HepG2 (cell line): ENCODE data around the gene SFR1. TPM values are rescaled to one million over a fixed set of nuclear protein-coding genes. Genes with fewer than 3 reads are reported as not detected.

Source experiments
- AKAP8 ChIP-seq: sonication (generic); formaldehyde crosslinking; IDR thresholded peaks from 2 replicates; pipeline ENCODE4 v1.5.1; 2020; ENCODE audit warnings: mild to moderate bottlenecking, missing genetic modification reagents
- HNRNPK ChIP-seq: fragments of 200-400 bp; formaldehyde crosslinking; IDR thresholded peaks from 2 replicates; pipeline ENCODE4 v1.6.1; 2018; ENCODE audit warnings: low read length, low read depth, moderate library complexity, mild to moderate bottlenecking; ENCODE audit not compliant: poor library complexity, severe bottlenecking
- JDP2 ChIP-seq: sonication (generic); formaldehyde crosslinking; IDR thresholded peaks from 2 replicates; pipeline ENCODE4 v1.8.1; 2022; ENCODE audit warnings: missing genetic modification reagents, borderline replicate concordance
- MTA1 ChIP-seq: sonication (generic); formaldehyde crosslinking; IDR thresholded peaks from 2 replicates; pipeline ENCODE4 v1.4.0; 2020; ENCODE audit warnings: missing genetic modification reagents, mild to moderate bottlenecking, borderline replicate concordance
- NFYC ChIP-seq: IDR thresholded peaks from 2 replicates; pipeline ENCODE4 v1.6.1; 2016; ENCODE audit warnings: missing genetic modification reagents, missing compliant biosample characterization
- PRDM4 ChIP-seq: sonication (generic); formaldehyde crosslinking; IDR thresholded peaks from 2 replicates; pipeline ENCODE4 v1.9.0; 2021; ENCODE audit warnings: missing genetic modification reagents, borderline replicate concordance
- TCF12 ChIP-seq, 2 experiments: fragments of 450-650 bp in 1 of 2; sonication (generic) in 1 of 2; formaldehyde crosslinking in 1 of 2; IDR thresholded peaks; 2 replicates each; pipeline versions ENCODE4 v1.6.1 to v1.8.0; 2017 to 2022; ENCODE audit warnings: antibody characterized with exemption in 1 of 2, mild to moderate bottlenecking in 1 of 2, missing genetic modification reagents in 1 of 2, moderate library complexity in 1 of 2
- TEF ChIP-seq: sonication (generic); formaldehyde crosslinking; IDR thresholded peaks from 2 replicates; pipeline ENCODE4 v1.5.0; 2020; ENCODE audit warnings: missing genetic modification reagents
- ZMYM4 ChIP-seq: sonication (generic); formaldehyde crosslinking; IDR thresholded peaks from 2 replicates; pipeline ENCODE4 v1.8.1; 2023; ENCODE audit warnings: mild to moderate bottlenecking, missing genetic modification reagents
- ZNF138 ChIP-seq: sonication (generic); formaldehyde crosslinking; IDR thresholded peaks from 2 replicates; pipeline ENCODE4 v1.5.0; 2020; ENCODE audit warnings: mild to moderate bottlenecking, low read depth, missing genetic modification reagents
- ZNF234 ChIP-seq: sonication (generic); formaldehyde crosslinking; conservative IDR thresholded peaks from 2 replicates; pipeline ENCODE4 v1.5.1; 2020; ENCODE audit warnings: mild to moderate bottlenecking, missing genetic modification reagents
- ZNF558 ChIP-seq: sonication (generic); formaldehyde crosslinking; IDR thresholded peaks from 2 replicates; pipeline ENCODE4 v1.9.0; 2022; ENCODE audit warnings: mild to moderate bottlenecking, missing genetic modification reagents, borderline replicate concordance
- ZNF589 ChIP-seq: sonication (generic); formaldehyde crosslinking; conservative IDR thresholded peaks from 2 replicates; pipeline ENCODE4 v1.8.0; 2022; ENCODE audit warnings: mild to moderate bottlenecking, moderate library complexity, missing genetic modification reagents
- ZNF644 ChIP-seq: IDR thresholded peaks from 2 replicates; pipeline ENCODE4 v1.6.1; 2016; ENCODE audit warnings: low read depth
- polyA plus RNA-seq, 8 experiments: library from polyadenylated mRNA; depleted of rRNA in 3 of 8; stranded (reverse) in 7 of 8; unstranded in 1 of 8; fragments of >200 nt; fragmentation: Illumina TruSeq in 4 of 8; extraction: Trizol in 4 of 8; gene quantifications; 2 replicates each; pipeline versions ENCODE4 v1.2.1 to v1.2.3, GENCODE V29; 2011 to 2016; ENCODE audit warnings: low read depth in 4 of 8, missing spikeins in 1 of 8, mixed read lengths in 1 of 8; ENCODE audit not compliant: insufficient read depth in 1 of 8
- total RNA-seq, 5 experiments: library from RNA; depleted of rRNA; stranded (reverse); fragments of >200 nt; fragmentation: Illumina TruSeq; extraction: Trizol; gene quantifications; 2 replicates each; pipeline ENCODE4 v1.2.3, GENCODE V29; 2016; ENCODE audit warnings: low read depth in 1 of 5
- TF ChIP-seq, protein P1 (sequence below): sonication (generic); formaldehyde crosslinking; IDR thresholded peaks from 2 replicates; pipeline ENCODE4 v1.5.1; 2020; ENCODE audit warnings: missing genetic modification reagents, mild to moderate bottlenecking, borderline replicate concordance
- TF ChIP-seq, protein P2 (sequence below): sonication (generic); formaldehyde crosslinking; conservative IDR thresholded peaks from 2 replicates; pipeline ENCODE4 v1.4.0; 2020; ENCODE audit warnings: mild to moderate bottlenecking, missing genetic modification reagents, moderate library complexity
- TF ChIP-seq, protein P3 (sequence below): sonication (generic); formaldehyde crosslinking; IDR thresholded peaks from 2 replicates; pipeline ENCODE4 v1.4.0; 2020; ENCODE audit warnings: missing genetic modification reagents

The SFR1 gene
- total and polyA plus RNA-seq, 2 of the 13 experiments (the other 11 are each of a cell fraction or from before 2014, with no cell fraction given) = 2.2 to 6.1 TPM

DNA sequence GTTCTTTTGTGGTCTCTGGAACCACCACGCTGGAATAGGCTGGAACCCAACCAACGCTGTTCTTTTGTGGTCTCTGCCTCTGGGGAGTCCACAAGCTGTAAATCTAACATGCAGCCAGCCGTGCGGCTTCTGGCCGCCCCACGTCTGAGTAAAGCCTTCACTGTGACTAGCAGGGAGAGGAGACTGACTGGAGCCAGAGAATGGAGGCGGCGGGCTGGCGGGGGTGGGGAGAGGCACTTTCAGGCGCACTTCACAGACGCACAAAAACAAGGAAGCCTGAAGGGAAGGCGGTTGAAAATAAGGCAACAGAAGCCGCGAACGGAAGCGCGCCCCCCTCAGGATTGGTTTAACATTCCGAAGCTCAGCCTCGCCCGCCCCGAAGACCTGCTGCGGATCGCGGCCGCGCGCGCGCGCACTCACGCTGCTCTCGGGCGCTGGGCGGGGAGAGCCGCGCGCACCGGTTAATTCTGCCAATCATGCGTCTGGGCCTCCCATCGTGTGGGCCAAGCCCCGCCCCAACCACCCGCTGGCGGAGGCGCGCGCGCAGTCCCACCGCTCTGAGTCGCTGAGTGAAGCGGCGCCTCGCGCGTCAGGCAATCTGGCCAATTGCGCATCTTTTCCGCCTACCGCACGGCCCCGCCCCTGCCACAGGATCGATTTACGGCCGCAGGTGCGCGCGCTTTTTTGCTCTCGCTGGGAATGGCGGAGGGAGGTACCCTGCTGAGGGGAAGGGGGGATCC, at the start of gene SFR1 (continued):
- TF ChIP-seq, protein P1, sequence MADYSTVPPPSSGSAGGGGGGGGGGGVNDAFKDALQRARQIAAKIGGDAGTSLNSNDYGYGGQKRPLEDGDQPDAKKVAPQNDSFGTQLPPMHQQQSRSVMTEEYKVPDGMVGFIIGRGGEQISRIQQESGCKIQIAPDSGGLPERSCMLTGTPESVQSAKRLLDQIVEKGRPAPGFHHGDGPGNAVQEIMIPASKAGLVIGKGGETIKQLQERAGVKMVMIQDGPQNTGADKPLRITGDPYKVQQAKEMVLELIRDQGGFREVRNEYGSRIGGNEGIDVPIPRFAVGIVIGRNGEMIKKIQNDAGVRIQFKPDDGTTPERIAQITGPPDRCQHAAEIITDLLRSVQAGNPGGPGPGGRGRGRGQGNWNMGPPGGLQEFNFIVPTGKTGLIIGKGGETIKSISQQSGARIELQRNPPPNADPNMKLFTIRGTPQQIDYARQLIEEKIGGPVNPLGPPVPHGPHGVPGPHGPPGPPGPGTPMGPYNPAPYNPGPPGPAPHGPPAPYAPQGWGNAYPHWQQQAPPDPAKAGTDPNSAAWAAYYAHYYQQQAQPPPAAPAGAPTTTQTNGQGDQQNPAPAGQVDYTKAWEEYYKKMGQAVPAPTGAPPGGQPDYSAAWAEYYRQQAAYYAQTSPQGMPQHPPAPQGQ (CRISPR knock-in tag) = no peak
- TF ChIP-seq NFYC (CRISPR knock-in tag) = peak; percentile 82
- TF ChIP-seq JDP2 (CRISPR knock-in tag) = no peak
- peak; percentile 57 for TF ChIP-seq HNRNPK
- no peak for TF ChIP-seq TEF
- TF ChIP-seq ZNF558 (CRISPR knock-in tag) = no peak
- TF ChIP-seq MTA1 (CRISPR knock-in tag) = no peak
- TF ChIP-seq ZMYM4 (CRISPR knock-in tag) = peak; percentile 93
- no peak for TF ChIP-seq ZNF589 (CRISPR knock-in tag)
- TF ChIP-seq ZNF644 (CRISPR knock-in tag) = no peak
- no peak for TF ChIP-seq ZNF138 (CRISPR knock-in tag)
- no peak for TF ChIP-seq ZNF234 (CRISPR knock-in tag)
- TF ChIP-seq TCF12 (IDR thresholded peaks at IDR 0.05) = no peak
- no peak for TF ChIP-seq TCF12 (CRISPR knock-in tag; IDR thresholded peaks at IDR 0.05)
- TF ChIP-seq, protein P2, sequence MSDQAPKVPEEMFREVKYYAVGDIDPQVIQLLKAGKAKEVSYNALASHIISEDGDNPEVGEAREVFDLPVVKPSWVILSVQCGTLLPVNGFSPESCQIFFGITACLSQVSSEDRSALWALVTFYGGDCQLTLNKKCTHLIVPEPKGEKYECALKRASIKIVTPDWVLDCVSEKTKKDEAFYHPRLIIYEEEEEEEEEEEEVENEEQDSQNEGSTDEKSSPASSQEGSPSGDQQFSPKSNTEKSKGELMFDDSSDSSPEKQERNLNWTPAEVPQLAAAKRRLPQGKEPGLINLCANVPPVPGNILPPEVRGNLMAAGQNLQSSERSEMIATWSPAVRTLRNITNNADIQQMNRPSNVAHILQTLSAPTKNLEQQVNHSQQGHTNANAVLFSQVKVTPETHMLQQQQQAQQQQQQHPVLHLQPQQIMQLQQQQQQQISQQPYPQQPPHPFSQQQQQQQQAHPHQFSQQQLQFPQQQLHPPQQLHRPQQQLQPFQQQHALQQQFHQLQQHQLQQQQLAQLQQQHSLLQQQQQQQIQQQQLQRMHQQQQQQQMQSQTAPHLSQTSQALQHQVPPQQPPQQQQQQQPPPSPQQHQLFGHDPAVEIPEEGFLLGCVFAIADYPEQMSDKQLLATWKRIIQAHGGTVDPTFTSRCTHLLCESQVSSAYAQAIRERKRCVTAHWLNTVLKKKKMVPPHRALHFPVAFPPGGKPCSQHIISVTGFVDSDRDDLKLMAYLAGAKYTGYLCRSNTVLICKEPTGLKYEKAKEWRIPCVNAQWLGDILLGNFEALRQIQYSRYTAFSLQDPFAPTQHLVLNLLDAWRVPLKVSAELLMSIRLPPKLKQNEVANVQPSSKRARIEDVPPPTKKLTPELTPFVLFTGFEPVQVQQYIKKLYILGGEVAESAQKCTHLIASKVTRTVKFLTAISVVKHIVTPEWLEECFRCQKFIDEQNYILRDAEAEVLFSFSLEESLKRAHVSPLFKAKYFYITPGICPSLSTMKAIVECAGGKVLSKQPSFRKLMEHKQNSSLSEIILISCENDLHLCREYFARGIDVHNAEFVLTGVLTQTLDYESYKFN = peak; percentile 17; the same call in 1 of the 2 replicates
- TF ChIP-seq, protein P3, sequence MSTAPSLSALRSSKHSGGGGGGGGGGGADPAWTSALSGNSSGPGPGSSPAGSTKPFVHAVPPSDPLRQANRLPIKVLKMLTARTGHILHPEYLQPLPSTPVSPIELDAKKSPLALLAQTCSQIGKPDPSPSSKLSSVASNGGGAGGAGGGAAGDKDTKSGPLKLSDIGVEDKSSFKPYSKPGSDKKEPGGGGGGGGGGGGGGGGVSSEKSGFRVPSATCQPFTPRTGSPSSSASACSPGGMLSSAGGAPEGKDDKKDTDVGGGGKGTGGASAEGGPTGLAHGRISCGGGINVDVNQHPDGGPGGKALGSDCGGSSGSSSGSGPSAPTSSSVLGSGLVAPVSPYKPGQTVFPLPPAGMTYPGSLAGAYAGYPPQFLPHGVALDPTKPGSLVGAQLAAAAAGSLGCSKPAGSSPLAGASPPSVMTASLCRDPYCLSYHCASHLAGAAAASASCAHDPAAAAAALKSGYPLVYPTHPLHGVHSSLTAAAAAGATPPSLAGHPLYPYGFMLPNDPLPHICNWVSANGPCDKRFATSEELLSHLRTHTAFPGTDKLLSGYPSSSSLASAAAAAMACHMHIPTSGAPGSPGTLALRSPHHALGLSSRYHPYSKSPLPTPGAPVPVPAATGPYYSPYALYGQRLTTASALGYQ (CRISPR knock-in tag) = 0 out of 2 replicates have a peak, but pooled peaks have one; percentile 31
- TF ChIP-seq PRDM4 = no peak
- 0 out of 2 replicates have a peak, but pooled peaks have one; percentile 32 for TF ChIP-seq AKAP8 (CRISPR knock-in tag)
